Astrocyte (in vitro differentiated cells and primary cell): ENCODE measurements around the gene CLMN. TPM values are rescaled to one million over a fixed set of nuclear protein-coding genes. Genes with fewer than 3 reads are reported as not detected.

ENCODE experiments used
- DNase-seq: peaks from one replicate; pipeline ENCODE4 v3.0.0-alpha.2; 2010; ENCODE audit warnings: low read depth
- FAIRE-seq: peaks from 2 replicates; lab custom pipeline; 2011; peaks lifted over from hg19 to GRCh38; lab: Jason Lieb, UNC
- H2AFZ ChIP-seq: 2 replicates; pipeline ENCODE4 v1.6.0; 2012; ENCODE audit warnings: low read depth, low read length, inconsistent platforms
- H3K27ac ChIP-seq: 2 replicates; pipeline ENCODE4 v1.5.1; 2011; ENCODE audit warnings: low read depth, low read length, inconsistent platforms
- H3K27me3 ChIP-seq: 2 replicates; pipeline ENCODE4 v1.6.0; 2011; ENCODE audit warnings: low read length, inconsistent platforms; ENCODE audit not compliant: insufficient read depth
- H3K36me3 ChIP-seq: 2 replicates; pipeline ENCODE4 v1.5.1; 2011; ENCODE audit warnings: low read length, inconsistent platforms; ENCODE audit not compliant: insufficient read depth
- H3K4me1 ChIP-seq: 2 replicates; pipeline ENCODE4 v1.5.1; 2011; ENCODE audit warnings: low read length, inconsistent platforms; ENCODE audit not compliant: insufficient read depth
- H3K4me2 ChIP-seq: 2 replicates; pipeline ENCODE4 v1.6.0; 2012; ENCODE audit warnings: low read length, inconsistent platforms
- H3K4me3 ChIP-seq: 2 replicates; pipeline ENCODE4 v1.5.1; 2011; ENCODE audit warnings: low read depth, mild to moderate bottlenecking, low read length, inconsistent platforms; ENCODE audit not compliant: insufficient read depth
- H3K79me2 ChIP-seq: 2 replicates; pipeline ENCODE4 v1.6.0; 2012; ENCODE audit warnings: mild to moderate bottlenecking, low read length, inconsistent platforms; ENCODE audit not compliant: insufficient read depth
- H3K9ac ChIP-seq: 2 replicates; pipeline ENCODE4 v1.6.0; 2012; ENCODE audit warnings: mild to moderate bottlenecking, low read length, inconsistent platforms
- H3K9me3 ChIP-seq: 2 replicates; pipeline ENCODE4 v1.5.1; 2012; ENCODE audit warnings: low read depth, mild to moderate bottlenecking, low read length, inconsistent platforms; ENCODE audit not compliant: insufficient read depth
- H4K20me1 ChIP-seq: 2 replicates; pipeline ENCODE4 v1.6.0; 2012; ENCODE audit warnings: low read length, inconsistent platforms; ENCODE audit not compliant: insufficient read depth
- H3K27ac Mint-ChIP-seq: one replicate; pipeline ENCODE4 v1.8.0; 2021; ENCODE audit warnings: mild to moderate bottlenecking, mixed read lengths; ENCODE audit not compliant: unreplicated experiment
- H3K27me3 Mint-ChIP-seq: one replicate; pipeline ENCODE4 v1.8.0; 2021; ENCODE audit warnings: low read depth, mixed read lengths; ENCODE audit not compliant: unreplicated experiment
- H3K36me3 Mint-ChIP-seq: one replicate; pipeline ENCODE4 v1.8.0; 2021; ENCODE audit warnings: low read depth, mixed read lengths; ENCODE audit not compliant: unreplicated experiment
- H3K4me1 Mint-ChIP-seq: one replicate; pipeline ENCODE4 v1.8.0; 2021; ENCODE audit warnings: low read depth, mixed read lengths; ENCODE audit not compliant: unreplicated experiment
- H3K4me3 Mint-ChIP-seq: one replicate; pipeline ENCODE4 v1.8.0; 2021; ENCODE audit warnings: mild to moderate bottlenecking, moderate library complexity, mixed read lengths; ENCODE audit not compliant: unreplicated experiment
- H3K9me3 Mint-ChIP-seq: one replicate; pipeline ENCODE4 v1.8.0; 2021; ENCODE audit warnings: mild to moderate bottlenecking, mixed read lengths; ENCODE audit not compliant: unreplicated experiment
- CTCF ChIP-seq: IDR thresholded peaks from 2 replicates; pipeline ENCODE4 v1.5.1; 2011; ENCODE audit warnings: low read depth, mild to moderate bottlenecking, inconsistent platforms, low read length, moderate library complexity; ENCODE audit not compliant: insufficient read depth
- EZH2 ChIP-seq: IDR thresholded peaks from 2 replicates; pipeline ENCODE4 v1.6.1; 2012; ENCODE audit warnings: mild to moderate bottlenecking, low read length, inconsistent platforms; ENCODE audit not compliant: insufficient read depth
- total RNA-seq: library from RNA; stranded (reverse); gene quantifications from 2 replicates; pipeline ENCODE4 v1.2.1, GENCODE V29; 2021

CLMN gene
- total RNA-seq, 1 donor from 2014 or later = 14.0 TPM

DNA sequence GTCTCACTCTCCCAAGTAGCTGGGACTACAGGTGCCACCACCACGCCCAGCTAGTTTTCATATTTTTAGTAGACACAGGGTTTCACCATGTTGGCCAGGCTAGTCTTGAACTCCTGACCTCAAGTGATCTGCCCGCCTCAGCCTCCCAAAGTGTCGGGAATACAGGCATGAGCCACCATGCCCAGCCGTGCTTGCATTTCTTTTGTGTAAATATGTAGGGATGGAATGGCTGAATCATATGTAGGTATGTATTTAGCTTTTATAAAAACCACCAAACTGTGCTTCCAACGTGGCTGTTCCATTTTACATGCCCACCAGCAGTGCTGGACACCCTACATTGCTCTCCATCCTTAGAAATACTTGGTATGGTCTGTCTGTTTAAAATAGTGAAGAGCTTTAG is 32.8 kb upstream of the CLMN start:
- Histone ChIP-seq H4K20me1 (no peaks in the 10 kb centered on the region), H3K4me1 (no peaks in the 10 kb centered on the region), H3K79me2 (no peaks in the 10 kb centered on the region), H3K27me3 (no peaks in the 10 kb centered on the region), H3K9ac (no peak overlapping the region), H3K27ac (no peak overlapping the region), H3K36me3 (no peaks in the 10 kb centered on the region), H3K4me3 (no peak overlapping the region), H3K4me2 (no peak overlapping the region), H3K9me3 (no peaks in the 10 kb centered on the region), H2AFZ (no peak overlapping the region)
- no peak for DNase-seq
- no peaks in the 10 kb centered on the region for H3K27me3 Mint-ChIP-seq
- peaks cover 6% of the 10 kb centered on the region for H3K9me3 Mint-ChIP-seq
- no peak overlapping the region for H3K27ac Mint-ChIP-seq
- no peak for FAIRE-seq
- TF ChIP-seq CTCF (no peak), EZH2 (no peak)
- peaks cover 1% of the 10 kb centered on the region for H3K36me3 Mint-ChIP-seq
- H3K4me3 Mint-ChIP-seq = no peak overlapping the region
- no peaks in the 10 kb centered on the region for H3K4me1 Mint-ChIP-seq

- no peaks in the 10 kb centered on the region for H3K79me2 ChIP-seq
These were observed 29.5 kb upstream of the CLMN start for GRCh38 chr14:95349241-95349640.

More at GRCh38 chr14:95349241-95349640, 29.5 kb upstream of the CLMN start:
- no peaks in the 10 kb centered on the region for H3K27me3 Mint-ChIP-seq
- Histone ChIP-seq H3K36me3 (no peaks in the 10 kb centered on the region), H3K4me1 (no peaks in the 10 kb centered on the region), H3K4me3 (no peak overlapping the region), H3K9ac (no peak overlapping the region), H3K4me2 (no peak overlapping the region), H3K27me3 (no peaks in the 10 kb centered on the region), H3K9me3 (no peaks in the 10 kb centered on the region), H4K20me1 (no peaks in the 10 kb centered on the region), H2AFZ (no peak overlapping the region), H3K27ac (no peak overlapping the region)
- H3K4me3 Mint-ChIP-seq = no peak overlapping the region
- DNase-seq (no peak), FAIRE-seq (no peak)
- H3K27ac Mint-ChIP-seq = no peak overlapping the region
- peaks cover 6% of the 10 kb centered on the region for H3K4me1 Mint-ChIP-seq
- H3K36me3 Mint-ChIP-seq = peaks cover under 1% of the 10 kb centered on the region
- TF ChIP-seq CTCF = no peak
- no peak for TF ChIP-seq EZH2
- H3K9me3 Mint-ChIP-seq = peaks cover under 1% of the 10 kb centered on the region
